Smooth muscle cell (in vitro differentiated cells): ENCODE data around the gene TMEM94. TPM values are rescaled to one million over a fixed set of nuclear protein-coding genes. Genes with fewer than 3 reads are reported as not detected.

Experiments
- DNase-seq: peaks from one replicate; lab custom pipeline; 2025; ENCODE audit not compliant: unreplicated experiment; lab: John Stamatoyannopoulos, UW
- H2AFZ ChIP-seq: fragments of 200-600 bp; sonication (generic); 2 replicates; pipeline ENCODE4 v1.6.0; 2016; ENCODE audit warnings: antibody characterized with exemption, low read depth, mild to moderate bottlenecking
- H3F3A ChIP-seq: fragments of 200-600 bp; sonication (generic); 2 replicates; pipeline ENCODE4 v1.6.0; 2017; ENCODE audit warnings: antibody characterized with exemption, low read depth
- H3K27ac ChIP-seq: fragments of 200-600 bp; sonication (generic); 2 replicates; pipeline ENCODE4 v1.5.1; 2016; ENCODE audit warnings: low read depth, mild to moderate bottlenecking
- H3K27me3 ChIP-seq: fragments of 200-600 bp; sonication (generic); 2 replicates; pipeline ENCODE4 v1.6.1; 2016; ENCODE audit warnings: low read depth, mild to moderate bottlenecking
- H3K36me3 ChIP-seq: fragments of 200-600 bp; sonication (generic); 2 replicates; pipeline ENCODE4 v1.5.1; 2016; ENCODE audit warnings: low read depth
- H3K4me1 ChIP-seq: fragments of 200-600 bp; sonication (generic); 2 replicates; pipeline ENCODE4 v1.5.1; 2016; ENCODE audit warnings: low read depth
- H3K4me2 ChIP-seq: fragments of 200-600 bp; sonication (generic); 2 replicates; pipeline ENCODE4 v1.6.0; 2016; ENCODE audit warnings: mild to moderate bottlenecking
- H3K4me3 ChIP-seq: fragments of 200-600 bp; sonication (generic); 2 replicates; pipeline ENCODE4 v1.5.1; 2016; ENCODE audit warnings: mild to moderate bottlenecking
- H3K79me2 ChIP-seq: fragments of 200-600 bp; sonication (generic); 2 replicates; pipeline ENCODE4 v1.6.0; 2016; ENCODE audit warnings: low read depth, mild to moderate bottlenecking
- H3K9ac ChIP-seq: fragments of 200-600 bp; sonication (generic); 2 replicates; pipeline ENCODE4 v1.6.0; 2016; ENCODE audit warnings: low read depth
- H3K9me3 ChIP-seq: fragments of 200-600 bp; sonication (generic); replicated peaks from 2 replicates; pipeline ENCODE4 v1.5.1; 2016; ENCODE audit warnings: low read depth
- H4K20me1 ChIP-seq: fragments of 200-600 bp; sonication (generic); 2 replicates; pipeline ENCODE4 v1.6.0; 2016; ENCODE audit warnings: low read depth
- WGBS: methylation state at CpG from one replicate; pipeline ENCODE4 v1.1.7; 2016; ENCODE audit warnings: low lambda C conversion rate; 5-methylcytosine and 5-hydroxymethylcytosine counted together
- polyA plus RNA-seq: library from polyadenylated mRNA; unstranded; fragments of >200 nt; fragmentation: Nextera tagmentation; extraction: Ambion mirVana; gene quantifications from 2 replicates; pipeline ENCODE4 v1.2.1, GENCODE V29; 2016
- total RNA-seq: library from RNA; depleted of rRNA; stranded (reverse); fragments of >200 nt; gene quantifications from 2 replicates; pipeline ENCODE4 v1.2.3, GENCODE V29; 2014
- TF ChIP-seq, protein P1 (sequence below): fragments of 200-600 bp; sonication (generic); IDR thresholded peaks from 2 replicates; pipeline ENCODE4 v1.5.1; 2017; ENCODE audit warnings: borderline replicate concordance, mild to moderate bottlenecking, antibody characterized with exemption; ENCODE audit not compliant: insufficient read depth, poor library complexity, severe bottlenecking

Gene TMEM94
- total and polyA plus RNA-seq, 2 experiments from 2014 or later = 26.3 to 35.9 TPM

DNA sequence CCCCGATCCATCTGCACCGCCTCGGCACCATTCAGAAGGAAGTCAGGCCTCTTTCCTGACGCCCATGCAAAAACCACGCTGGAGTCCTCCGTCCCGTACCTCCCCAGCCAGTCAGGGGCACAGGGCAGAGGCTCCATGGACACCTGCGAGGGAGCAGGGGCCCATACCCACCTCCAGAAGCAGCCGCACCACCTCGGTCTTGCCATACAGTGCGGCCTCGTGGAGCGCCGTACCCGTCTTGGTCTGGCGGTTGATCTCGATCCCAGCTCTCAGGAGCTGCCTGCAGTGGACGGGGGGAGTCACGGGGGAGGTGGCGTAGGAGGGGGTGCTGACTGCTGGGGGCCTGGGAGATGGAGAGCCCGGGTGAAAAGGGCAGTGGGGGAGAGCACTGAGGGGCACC lies 49.7 kb downstream of the TMEM94 start:
- H3K4me1 ChIP-seq = no peaks in the 10 kb centered on the region
- no peaks in the 10 kb centered on the region for H3K9me3 ChIP-seq
- H3K27ac ChIP-seq = no peak overlapping the region
- TF ChIP-seq, protein P1, sequence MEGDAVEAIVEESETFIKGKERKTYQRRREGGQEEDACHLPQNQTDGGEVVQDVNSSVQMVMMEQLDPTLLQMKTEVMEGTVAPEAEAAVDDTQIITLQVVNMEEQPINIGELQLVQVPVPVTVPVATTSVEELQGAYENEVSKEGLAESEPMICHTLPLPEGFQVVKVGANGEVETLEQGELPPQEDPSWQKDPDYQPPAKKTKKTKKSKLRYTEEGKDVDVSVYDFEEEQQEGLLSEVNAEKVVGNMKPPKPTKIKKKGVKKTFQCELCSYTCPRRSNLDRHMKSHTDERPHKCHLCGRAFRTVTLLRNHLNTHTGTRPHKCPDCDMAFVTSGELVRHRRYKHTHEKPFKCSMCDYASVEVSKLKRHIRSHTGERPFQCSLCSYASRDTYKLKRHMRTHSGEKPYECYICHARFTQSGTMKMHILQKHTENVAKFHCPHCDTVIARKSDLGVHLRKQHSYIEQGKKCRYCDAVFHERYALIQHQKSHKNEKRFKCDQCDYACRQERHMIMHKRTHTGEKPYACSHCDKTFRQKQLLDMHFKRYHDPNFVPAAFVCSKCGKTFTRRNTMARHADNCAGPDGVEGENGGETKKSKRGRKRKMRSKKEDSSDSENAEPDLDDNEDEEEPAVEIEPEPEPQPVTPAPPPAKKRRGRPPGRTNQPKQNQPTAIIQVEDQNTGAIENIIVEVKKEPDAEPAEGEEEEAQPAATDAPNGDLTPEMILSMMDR = no peak
- no peaks in the 10 kb centered on the region for H3K27me3 ChIP-seq
- H3K79me2 ChIP-seq = no peaks in the 10 kb centered on the region
- no peak overlapping the region for H3K9ac ChIP-seq
- H3K4me3 ChIP-seq = no peak overlapping the region
- no peak overlapping the region for H3K4me2 ChIP-seq
- H3F3A ChIP-seq = no peaks in the 10 kb centered on the region
- H3K36me3 ChIP-seq = no peaks in the 10 kb centered on the region
- no peak overlapping the region for H2AFZ ChIP-seq
- WGBS = 98% methylated on average over 21 of the region's 21 CpGs
- H4K20me1 ChIP-seq = peaks cover 38% of the 10 kb centered on the region
- no peak for DNase-seq

DNA sequence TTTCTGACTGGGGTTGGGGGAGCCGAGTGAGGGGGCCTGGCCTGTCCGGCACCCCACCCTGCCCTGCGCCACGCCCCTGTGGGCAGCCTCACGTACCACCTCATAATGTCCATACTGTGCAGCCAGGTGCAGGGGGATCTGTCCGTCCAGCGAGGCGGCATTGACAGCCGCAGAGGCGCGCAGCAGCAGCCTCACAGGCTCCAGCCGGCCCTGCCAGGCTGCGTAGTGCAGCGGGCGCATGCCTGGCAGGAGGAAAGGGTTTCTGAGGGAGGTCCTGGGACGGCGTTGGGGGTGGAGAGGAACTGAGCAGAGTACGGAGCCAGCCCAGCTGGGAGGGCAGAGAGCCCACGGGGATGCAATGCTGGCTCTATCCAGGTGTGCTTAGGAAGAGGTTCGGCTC lies 50.5 kb downstream of the TMEM94 start:
- Histone ChIP-seq H3K27me3 (no peaks in the 10 kb centered on the region), H3K9ac (no peak overlapping the region), H2AFZ (no peak overlapping the region), H3K4me2 (no peak overlapping the region), H3F3A (no peaks in the 10 kb centered on the region), H3K9me3 (no peaks in the 10 kb centered on the region), H3K36me3 (no peaks in the 10 kb centered on the region), H3K79me2 (no peaks in the 10 kb centered on the region), H3K27ac (no peak overlapping the region), H4K20me1 (peaks cover 45% of the 10 kb centered on the region), H3K4me3 (no peak overlapping the region), H3K4me1 (no peaks in the 10 kb centered on the region)
- WGBS = 97% methylated on average over 20 of the region's 20 CpGs
- TF ChIP-seq, protein P1 = no peak
- no peak for DNase-seq

DNA sequence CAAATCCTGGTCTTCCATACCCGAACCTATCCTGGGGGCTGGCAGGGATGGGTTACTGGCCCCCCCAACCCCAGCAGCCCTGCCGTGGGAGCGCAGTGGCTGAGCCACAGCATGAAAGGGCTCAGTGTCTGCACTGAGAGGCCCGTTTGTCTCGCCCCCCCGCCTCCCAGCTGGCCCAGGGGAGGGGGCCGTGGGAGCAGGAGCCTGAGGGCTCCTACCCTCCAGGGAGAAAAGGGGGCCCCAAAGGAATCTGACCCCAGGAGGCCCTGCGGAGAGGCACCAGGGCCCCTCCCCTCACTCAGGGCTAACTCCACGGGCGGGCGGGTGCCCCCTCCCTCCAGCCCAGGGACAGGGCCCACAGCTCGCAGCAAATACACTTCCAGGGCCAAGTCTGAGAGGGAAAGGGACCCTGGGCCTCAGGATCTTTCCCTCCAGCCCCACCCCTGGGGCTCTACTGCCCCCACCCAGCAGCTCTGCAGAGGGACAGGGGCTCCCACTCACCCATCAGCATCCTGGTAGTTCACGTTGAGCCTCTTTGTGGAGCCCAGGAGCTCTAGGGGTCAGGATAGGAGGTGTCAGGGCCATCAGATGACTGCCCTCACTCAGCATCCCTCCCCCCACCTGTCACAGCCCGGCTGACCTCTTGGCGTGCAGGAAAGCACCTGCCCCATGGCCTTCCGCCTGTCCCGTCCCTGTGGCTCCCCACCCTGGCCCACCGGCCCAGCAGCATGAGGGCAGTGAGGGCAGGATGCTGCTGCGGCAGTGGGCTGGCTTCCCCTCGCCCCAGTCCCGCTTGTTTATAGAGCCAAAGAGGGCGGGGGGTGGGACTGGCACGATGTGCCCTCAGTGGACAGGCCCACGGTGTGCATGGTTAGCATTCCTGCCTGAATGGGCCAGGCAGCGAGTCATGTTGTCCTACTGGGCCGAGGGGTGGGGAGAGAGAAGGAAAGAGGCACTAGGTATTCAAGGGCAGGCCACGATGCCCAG lies 51.6 kb downstream of the TMEM94 start:
- H2AFZ ChIP-seq = no peak overlapping the region
- H3K9ac ChIP-seq = no peak overlapping the region
- H3F3A ChIP-seq = no peaks in the 10 kb centered on the region
- no peak for DNase-seq
- H4K20me1 ChIP-seq = peaks cover 57% of the 10 kb centered on the region
- 92% methylated on average over 23 of the region's 27 CpGs for WGBS
- no peak overlapping the region for H3K27ac ChIP-seq
- no peaks in the 10 kb centered on the region for H3K9me3 ChIP-seq
- no peaks in the 10 kb centered on the region for H3K27me3 ChIP-seq
- TF ChIP-seq, protein P1 = no peak
- H3K4me1 ChIP-seq = no peaks in the 10 kb centered on the region
- no peaks in the 10 kb centered on the region for H3K36me3 ChIP-seq
- no peaks in the 10 kb centered on the region for H3K79me2 ChIP-seq
- no peak overlapping the region for H3K4me3 ChIP-seq
- H3K4me2 ChIP-seq = no peak overlapping the region
